ENCODE results near the gene CBARP.
"Not testable (repeated sequence)": the region's sequence is repeated elsewhere in the genome, so short reads cannot be mapped to it uniquely, and the experiment has no call there.

CBARP gene

GRCh38 chr19:1213391-1214286 is 24.2 kb downstream of the CBARP start:
- no peak for DNase-seq (ENCODE audit: low read depth)

- DNase-seq (ENCODE audit: low read depth): no peak
Observed at GRCh38 chr19:1211494-1212234, 26.1 kb downstream of the CBARP start.

- no peak for DNase-seq (ENCODE audit: low read depth)
Observed at GRCh38 chr19:1210227-1210538, 27.6 kb downstream of the CBARP start.

- not testable (repeated sequence) for DNase-seq (ENCODE audit: low read depth)
Observed at GRCh38 chr19:1208830-1209229, 29.0 kb downstream of the CBARP start.

GRCh38 chr19:1206864-1207450 is 30.8 kb downstream of the CBARP start:
- DNase-seq (ENCODE audit: low read depth): no peak

GRCh38 chr19:1206150-1206863 is 31.5 kb downstream of the CBARP start:
- DNase-seq (ENCODE audit: low read depth): no peak

- peak; percentile 82 for DNase-seq (ENCODE audit: low read depth)
Observed at GRCh38 chr19:1205114-1206099, 32.4 kb downstream of the CBARP start, which contains the start of gene STK11. STK11 (plus strand) TSS chr19:1205778; CDS start chr19:1206914, 1,136 bp downstream.

- not testable (repeated sequence) for DNase-seq (ENCODE audit: low read depth)
Observed at GRCh38 chr19:1200614-1201013, 37.2 kb downstream of the CBARP start.

- DNase-seq (ENCODE audit: low read depth): no peak
Observed at GRCh38 chr19:1199531-1199930, 38.3 kb downstream of the CBARP start.

- DNase-seq (ENCODE audit: low read depth): no peak
Observed at GRCh38 chr19:1189419-1189818, 48.4 kb downstream of the CBARP start.

GRCh38 chr19:1183543-1184172 is 54.1 kb downstream of the CBARP start:
- DNase-seq (ENCODE audit: low read depth): no peak

- no peak for DNase-seq (ENCODE audit: low read depth)
Observed at GRCh38 chr19:1182727-1183126, 55.1 kb downstream of the CBARP start.

- DNase-seq (ENCODE audit: low read depth): no peak
Observed at GRCh38 chr19:1182068-1182467, 55.7 kb downstream of the CBARP start.

GRCh38 chr19:1181606-1182005 is 56.2 kb downstream of the CBARP start:
- DNase-seq (ENCODE audit: low read depth): no peak
